ENCODE data around the gene C22orf39. TPM values are rescaled to one million over a fixed set of nuclear protein-coding genes. Genes with fewer than 3 reads are reported as not detected.

Gene C22orf39
- total RNA-seq, 4 donors from 2014 or later: 92.1 to 136 (median 111) TPM

GRCh38 chr22:19397734-19398104 lies 49.8 kb downstream of the C22orf39 start:
- no peak for TF ChIP-seq EP300 (IDR thresholded peaks at IDR 0.05)
- no peak for TF ChIP-seq POLR2A (IDR thresholded peaks at IDR 0.05; ENCODE audit: low read depth)
- TF ChIP-seq CTCF (IDR thresholded peaks at IDR 0.05): no peak
- TF ChIP-seq POLR2AphosphoS5 (IDR thresholded peaks at IDR 0.05): no peak
- no peak overlapping the region for H3K27ac ChIP-seq (replicated peaks in 1 of 4)
- WGBS: 100% methylated on average over 1 of the region's 3 CpGs
- H3K4me3 ChIP-seq: no peak overlapping the region
- H3K9me3 ChIP-seq: no peaks in the 10 kb centered on the region
- H3K36me3 ChIP-seq: peaks cover 43 to 95% (median 85%) of the 10 kb centered on the region in 4 donors
- no peak for DNase-seq (ENCODE audit: extremely low spot score)
- intact Hi-C loops (cut with DNase I): no loop called here
- H3K27me3 ChIP-seq: no peaks in the 10 kb centered on the region
- no peaks in the 10 kb centered on the region for H3K4me1 ChIP-seq

GRCh38 chr22:19396934-19397733 lies 50.4 kb downstream of the C22orf39 start:
- H3K36me3 ChIP-seq: peaks cover 49 to 96% (median 89%) of the 10 kb centered on the region in 4 donors
- no peak overlapping the region for H3K27ac ChIP-seq (replicated peaks in 1 of 4)
- no peaks in the 10 kb centered on the region for H3K4me1 ChIP-seq
- intact Hi-C loops (cut with DNase I): no loop called here
- DNase-seq (ENCODE audit: extremely low spot score): no peak
- H3K4me3 ChIP-seq: no peak overlapping the region
- no peaks in the 10 kb centered on the region for H3K9me3 ChIP-seq
- 90% methylated on average over 6 of the region's 6 CpGs for WGBS
- TF ChIP-seq EP300 (IDR thresholded peaks at IDR 0.05) (no peak), POLR2A (IDR thresholded peaks at IDR 0.05; ENCODE audit: low read depth) (no peak), POLR2AphosphoS5 (IDR thresholded peaks at IDR 0.05) (no peak), CTCF (IDR thresholded peaks at IDR 0.05) (no peak)
- no peaks in the 10 kb centered on the region for H3K27me3 ChIP-seq

- H3K27me3 ChIP-seq: no peaks in the 10 kb centered on the region
- no peak for TF ChIP-seq CTCF (IDR thresholded peaks at IDR 0.05)
- TF ChIP-seq EP300 (IDR thresholded peaks at IDR 0.05): no peak
- no peak for TF ChIP-seq POLR2AphosphoS5 (IDR thresholded peaks at IDR 0.05)
- TF ChIP-seq POLR2A (IDR thresholded peaks at IDR 0.05; ENCODE audit: low read depth): no peak
- H3K4me3 ChIP-seq: no peak overlapping the region
- no peak for DNase-seq (ENCODE audit: extremely low spot score)
- intact Hi-C loops (cut with DNase I): no loop called here
- 79% methylated on average over 6 of the region's 6 CpGs for WGBS
- no peaks in the 10 kb centered on the region for H3K4me1 ChIP-seq
- peaks cover 54 to 99% (median 90%) of the 10 kb centered on the region in 4 donors for H3K36me3 ChIP-seq
- no peak overlapping the region for H3K27ac ChIP-seq (replicated peaks in 1 of 4)
- H3K9me3 ChIP-seq: no peaks in the 10 kb centered on the region
Measured at GRCh38 chr22:19396561-19396933, 51.0 kb downstream of the C22orf39 start.

GRCh38 chr22:19395276-19395675 lies 52.2 kb downstream of the C22orf39 start:
- H3K4me3 ChIP-seq: no peak overlapping the region
- WGBS: 100% methylated on average over 2 of the region's 4 CpGs
- no peaks in the 10 kb centered on the region for H3K4me1 ChIP-seq
- intact Hi-C loops (cut with DNase I): no loop called here
- DNase-seq (ENCODE audit: extremely low spot score): no peak
- H3K27me3 ChIP-seq: no peaks in the 10 kb centered on the region
- peaks cover 53 to 99% (median 88%) of the 10 kb centered on the region in 4 donors for H3K36me3 ChIP-seq
- no peak overlapping the region for H3K27ac ChIP-seq (replicated peaks in 1 of 4)
- TF ChIP-seq EP300 (IDR thresholded peaks at IDR 0.05) (no peak), POLR2AphosphoS5 (IDR thresholded peaks at IDR 0.05) (no peak), CTCF (IDR thresholded peaks at IDR 0.05) (no peak), POLR2A (IDR thresholded peaks at IDR 0.05; ENCODE audit: low read depth) (no peak)
- no peaks in the 10 kb centered on the region for H3K9me3 ChIP-seq
